Endothelial cell of umbilical vein (primary cell): ENCODE measurements around the gene TAGLN. TPM values are rescaled to one million over a fixed set of nuclear protein-coding genes. Genes with fewer than 3 reads are reported as not detected.
A peak's percentile ranks its signal among the peaks of the same experiment; 100 is the strongest.

ENCODE experiments used
- BruUV-seq: library from RNA; stranded (reverse); fragments of 400-500 nt; replicated peaks from 2 replicates; lab custom pipeline; 2021; lab: Mats Ljungman, UMichigan
- CTCF ChIA-PET: fragments of 300-600, 350-600 bp; sonication (Branson Sonifier 250); formaldehyde crosslinking; loops from one replicate; lab custom pipeline; 2021; ENCODE audit warnings: antibody characterized with exemption, inconsistent platforms; lab: Charles Lee
- POLR2A ChIA-PET: fragments of 300-600, 350-600 bp; sonication (Branson Sonifier 250); formaldehyde crosslinking; loops from one replicate; lab custom pipeline; 2021; ENCODE audit warnings: antibody characterized with exemption, inconsistent platforms; lab: Charles Lee
- DNase-seq: peaks from one replicate; pipeline ENCODE4 v3.0.0-alpha.2; 2011; ENCODE audit warnings: low read depth, low spot score
- FAIRE-seq: peaks from 2 replicates; lab custom pipeline; 2011; peaks lifted over from hg19 to GRCh38; lab: Jason Lieb, UNC
- H2AFZ ChIP-seq: 2 replicates; pipeline ENCODE4 v1.6.0; 2012; ENCODE audit warnings: low read depth, low read length, control low read depth, inconsistent platforms
- H3K27ac ChIP-seq: 2 replicates; pipeline ENCODE4 v1.5.1; 2011; ENCODE audit warnings: low read depth, mild to moderate bottlenecking, control low read depth, low read length, moderate library complexity; ENCODE audit not compliant: insufficient read depth
- H3K27me3 ChIP-seq, 2 experiments: 2 replicates each; pipeline versions ENCODE4 v1.6.0 to v1.6.1; 2011; ENCODE audit warnings: low read length in 2 of 2, mixed read lengths in 1 of 2; ENCODE audit not compliant: control insufficient read depth in 2 of 2, insufficient read depth in 2 of 2
- H3K36me3 ChIP-seq, 2 experiments: 2 replicates in 1 of 2; 3 replicates in 1 of 2; pipeline ENCODE4 v1.5.1; 2011; ENCODE audit warnings: low read length in 2 of 2, mild to moderate bottlenecking in 1 of 2, moderate library complexity in 1 of 2; ENCODE audit not compliant: control insufficient read depth in 2 of 2, insufficient read depth in 2 of 2; ENCODE audit errors: extremely low read depth in 1 of 2
- H3K4me1 ChIP-seq: 3 replicates; pipeline ENCODE4 v1.5.1; 2011; ENCODE audit warnings: mild to moderate bottlenecking, low read length; ENCODE audit not compliant: control insufficient read depth, insufficient read depth; ENCODE audit errors: extremely low read depth
- H3K4me2 ChIP-seq: 2 replicates; pipeline ENCODE4 v1.6.1; 2011; ENCODE audit warnings: low read length, control low read depth, mixed read lengths; ENCODE audit not compliant: insufficient read depth
- H3K4me3 ChIP-seq, 3 experiments: fragments of 200-600 bp in 1 of 3; sonication (generic), shearing (Covaris generic) in 1 of 3; replicated peaks in 1 of 3; 2 replicates each; pipeline ENCODE4 v1.5.1; 2011 to 2016; ENCODE audit warnings: control low read depth in 3 of 3, low read length in 3 of 3, mild to moderate bottlenecking in 2 of 3, inconsistent platforms in 1 of 3, low read depth in 1 of 3, moderate library complexity in 1 of 3; ENCODE audit not compliant: insufficient read depth in 1 of 3
- H3K79me2 ChIP-seq: 2 replicates; pipeline ENCODE4 v1.6.0; 2012; ENCODE audit warnings: low read length, inconsistent platforms; ENCODE audit not compliant: control insufficient read depth, insufficient read depth
- H3K9ac ChIP-seq: replicated peaks from 2 replicates; pipeline ENCODE3; 2011; ENCODE audit warnings: low read length, control low read depth; ENCODE audit not compliant: insufficient read depth; ENCODE audit errors: extremely low read depth
- H3K9me1 ChIP-seq: replicated peaks from 3 replicates; pipeline ENCODE4 v1.6.0; 2011; ENCODE audit warnings: mild to moderate bottlenecking, low read length; ENCODE audit not compliant: control insufficient read depth, insufficient read depth; ENCODE audit errors: extremely low read depth
- H3K9me3 ChIP-seq: replicated peaks from 2 replicates; pipeline ENCODE4 v1.5.1; 2012; ENCODE audit warnings: low read length, inconsistent platforms; ENCODE audit not compliant: control insufficient read depth, insufficient read depth
- H4K20me1 ChIP-seq: replicated peaks from 2 replicates; pipeline ENCODE3; 2011; ENCODE audit warnings: mild to moderate bottlenecking, low read length; ENCODE audit not compliant: control insufficient read depth, insufficient read depth; ENCODE audit errors: extremely low read depth
- FOS ChIP-seq: IDR thresholded peaks from 2 replicates; pipeline ENCODE4 v1.6.1; 2011; ENCODE audit warnings: mild to moderate bottlenecking, low read length, moderate library complexity, borderline replicate concordance; ENCODE audit not compliant: insufficient read depth
- JUN ChIP-seq: IDR thresholded peaks from 2 replicates; pipeline ENCODE4 v1.6.1; 2011; ENCODE audit warnings: borderline replicate concordance, low read depth; ENCODE audit not compliant: insufficient read length, insufficient read depth
- MYC ChIP-seq: IDR thresholded peaks from one replicate; pipeline ENCODE4 v1.6.1; 2011; ENCODE audit warnings: mild to moderate bottlenecking, low read depth, low read length
- POLR2A ChIP-seq: IDR thresholded peaks from 2 replicates; pipeline ENCODE4 v1.6.1; 2012; ENCODE audit warnings: low read depth, mild to moderate bottlenecking, control low read depth, low read length
- POLR2AphosphoS5 ChIP-seq: IDR thresholded peaks from 2 replicates; pipeline ENCODE4 v1.6.1; 2012; ENCODE audit warnings: low read depth, mild to moderate bottlenecking, control low read depth, low read length, moderate library complexity; ENCODE audit not compliant: insufficient read depth
- dilution Hi-C: fragments of 300-500 bp; cut with MboI; formaldehyde crosslinking; loops from one replicate; pipeline ENCODE4 v1.15.0; 2019; ENCODE audit warnings: low sequenced_read_pairs; ENCODE audit not compliant: extremely low pct_ligation_motif_present
- intact Hi-C: fragments of 100-400 bp; cut with micrococcal nuclease; formaldehyde crosslinking; loops from one replicate; pipeline ENCODE4 v1.10.0; 2022
- polyA plus RNA-seq, 4 experiments: library from polyadenylated mRNA; depleted of rRNA in 3 of 4; stranded (reverse) in 3 of 4; unstranded in 1 of 4; fragments of >200 nt; gene quantifications; 2 replicates each; pipeline versions ENCODE4 v1.2.1 to v1.2.3, GENCODE V29; 2011 to 2012; ENCODE audit warnings: missing spikeins in 1 of 4
- total RNA-seq: library from RNA; stranded (reverse); gene quantifications from 2 replicates; pipeline ENCODE4 v1.2.3, GENCODE V29; 2021
- TF ChIP-seq, protein P1 (sequence below): IDR thresholded peaks from 2 replicates; pipeline ENCODE4 v1.6.1; 2011; ENCODE audit not compliant: insufficient read depth, insufficient read length
- TF ChIP-seq, protein P2 (sequence below), 2 donors: IDR thresholded peaks; 1 replicate in 1 of 2; 2 replicates in 1 of 2; pipeline ENCODE4 v1.5.1; 2011; ENCODE audit warnings: low read length in 2 of 2, mild to moderate bottlenecking in 2 of 2, moderate library complexity in 2 of 2, control low read depth in 1 of 2, inconsistent platforms in 1 of 2, low read depth in 1 of 2; ENCODE audit not compliant: insufficient read depth in 1 of 2; ENCODE audit errors: extremely low read depth in 1 of 2

The TAGLN gene
- total and polyA plus RNA-seq, 2 donors (not counting 3 experiments of a cell fraction or from before 2014, with no cell fraction given) = 20.8 to 113 TPM

DNA sequence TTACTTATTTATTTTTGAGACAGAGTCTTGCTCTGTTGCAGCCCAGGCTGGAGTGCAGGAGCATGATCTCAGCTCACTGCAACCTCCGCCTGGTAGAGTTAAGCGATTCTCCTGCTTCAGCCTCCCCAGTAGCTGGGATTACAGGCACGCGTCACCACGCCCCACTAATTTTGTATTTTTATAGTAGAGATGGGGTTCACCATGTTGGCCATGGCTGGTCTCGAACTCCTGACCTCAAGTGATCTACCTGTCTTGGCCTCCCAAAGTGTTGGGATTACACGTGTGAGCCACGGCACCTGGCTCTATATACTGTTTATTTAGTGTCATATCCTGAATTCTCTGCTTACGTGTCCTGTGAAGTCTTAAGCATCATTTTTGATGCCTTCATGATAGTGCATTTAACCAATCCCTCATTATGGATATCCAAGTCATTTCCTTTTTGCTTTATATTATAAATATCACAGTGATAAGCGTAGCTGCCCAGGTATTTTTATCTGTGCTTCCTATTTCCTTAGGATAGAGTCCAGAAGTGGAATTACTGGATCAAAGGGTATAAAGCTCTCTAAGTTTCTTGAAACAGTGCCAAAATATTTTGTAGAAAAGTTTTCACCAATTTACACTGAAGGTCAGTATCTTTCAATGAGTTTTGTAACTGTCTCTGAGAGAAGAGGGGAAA, 21.5 kb upstream of the TAGLN start:
- ChIA-PET POLR2A (interaction anchor here (1.1 kb wide), 1 partner anchor 32 kb away, joined by 4 read pairs; no protein-coding TSS in a partner anchor), CTCF (interaction anchor here (0.9 to 4.6 kb wide), 4 partner anchors 8 to 342 kb away, joined by 3 to 31 read pairs (median 14); partner anchors contain the start of genes PAFAH1B2, PCSK7 and RNF214)
- H3K9me3 ChIP-seq = no peaks in the 10 kb centered on the region
- H2AFZ ChIP-seq = peak overlapping the region; percentile 52
- H3K9me1 ChIP-seq = no peaks in the 10 kb centered on the region
- TF ChIP-seq, protein P1, sequence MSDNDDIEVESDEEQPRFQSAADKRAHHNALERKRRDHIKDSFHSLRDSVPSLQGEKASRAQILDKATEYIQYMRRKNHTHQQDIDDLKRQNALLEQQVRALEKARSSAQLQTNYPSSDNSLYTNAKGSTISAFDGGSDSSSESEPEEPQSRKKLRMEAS = no peak
- TF ChIP-seq FOS (no peak), POLR2A (no peak), JUN (no peak), MYC (no peak), POLR2AphosphoS5 (no peak)
- TF ChIP-seq, protein P2, sequence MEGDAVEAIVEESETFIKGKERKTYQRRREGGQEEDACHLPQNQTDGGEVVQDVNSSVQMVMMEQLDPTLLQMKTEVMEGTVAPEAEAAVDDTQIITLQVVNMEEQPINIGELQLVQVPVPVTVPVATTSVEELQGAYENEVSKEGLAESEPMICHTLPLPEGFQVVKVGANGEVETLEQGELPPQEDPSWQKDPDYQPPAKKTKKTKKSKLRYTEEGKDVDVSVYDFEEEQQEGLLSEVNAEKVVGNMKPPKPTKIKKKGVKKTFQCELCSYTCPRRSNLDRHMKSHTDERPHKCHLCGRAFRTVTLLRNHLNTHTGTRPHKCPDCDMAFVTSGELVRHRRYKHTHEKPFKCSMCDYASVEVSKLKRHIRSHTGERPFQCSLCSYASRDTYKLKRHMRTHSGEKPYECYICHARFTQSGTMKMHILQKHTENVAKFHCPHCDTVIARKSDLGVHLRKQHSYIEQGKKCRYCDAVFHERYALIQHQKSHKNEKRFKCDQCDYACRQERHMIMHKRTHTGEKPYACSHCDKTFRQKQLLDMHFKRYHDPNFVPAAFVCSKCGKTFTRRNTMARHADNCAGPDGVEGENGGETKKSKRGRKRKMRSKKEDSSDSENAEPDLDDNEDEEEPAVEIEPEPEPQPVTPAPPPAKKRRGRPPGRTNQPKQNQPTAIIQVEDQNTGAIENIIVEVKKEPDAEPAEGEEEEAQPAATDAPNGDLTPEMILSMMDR (IDR thresholded peaks at IDR 0.05; ENCODE audit: extremely low read depth in 1 of 2, insufficient read depth in 1 of 2, low read depth in 1 of 2, low read length in 2 of 2) = no peak
- H3K79me2 ChIP-seq = no peaks in the 10 kb centered on the region
- intact Hi-C loops (loop anchor here (1.0 to 5.0 kb wide), 3 partner anchors 21 to 140 kb away; partner anchors contain the start of genes BACE1 and TAGLN), dilution Hi-C loops (no loop called here)
- peak overlapping the region; percentile 19 for H3K9ac ChIP-seq
- no peaks in the 10 kb centered on the region for H3K27me3 ChIP-seq
- H3K4me3 ChIP-seq = peak overlapping the region in 2 of 3 experiments; percentile 42 to 70
- peak; percentile 14 for DNase-seq
- H3K36me3 ChIP-seq = peaks cover 0 to 5% of the 10 kb centered on the region in 2 experiments
- peaks cover 25% of the 10 kb centered on the region for H3K4me1 ChIP-seq
- H3K4me2 ChIP-seq = peak overlapping the region; percentile 80
- FAIRE-seq = peak; percentile 24
- peak overlapping the region; percentile 45 for H3K27ac ChIP-seq
- BruUV-seq = no TSS peak
- no peaks in the 10 kb centered on the region for H4K20me1 ChIP-seq
